PFSK-1 (cell line): ENCODE data around the gene DYNC1LI1.

Experiments
- REST ChIP-seq, 2 experiments: IDR thresholded peaks; 2 replicates each; pipeline versions ENCODE4 v1.6.1 to v1.8.0; 2011 to 2012; ENCODE audit warnings: low read depth in 2 of 2, low read length in 2 of 2, control low read depth in 1 of 2, inconsistent platforms in 1 of 2, mild to moderate bottlenecking in 1 of 2, moderate library complexity in 1 of 2; ENCODE audit not compliant: insufficient read depth in 1 of 2
- SIN3A ChIP-seq: IDR thresholded peaks from 2 replicates; pipeline ENCODE4 v1.6.1; 2012; ENCODE audit warnings: mild to moderate bottlenecking, low read length, moderate library complexity, borderline replicate concordance; ENCODE audit not compliant: insufficient read depth

- no peak for TF ChIP-seq SIN3A
- no peak for TF ChIP-seq REST (IDR thresholded peaks at IDR 0.05; ENCODE audit: insufficient read depth in 1 of 2, low read depth in 2 of 2, low read length in 2 of 2)
These were observed 19.2 kb downstream of the DYNC1LI1 start for GRCh38 chr3:32551496-32551895.
